ENCODE results near the gene FLT3. TPM values are rescaled to one million over a fixed set of nuclear protein-coding genes. Genes with fewer than 3 reads are reported as not detected.

FLT3 gene
- polyA plus RNA-seq, 1 of the 3 experiments (the other 2 are of a cell fraction) = not detected

DNA sequence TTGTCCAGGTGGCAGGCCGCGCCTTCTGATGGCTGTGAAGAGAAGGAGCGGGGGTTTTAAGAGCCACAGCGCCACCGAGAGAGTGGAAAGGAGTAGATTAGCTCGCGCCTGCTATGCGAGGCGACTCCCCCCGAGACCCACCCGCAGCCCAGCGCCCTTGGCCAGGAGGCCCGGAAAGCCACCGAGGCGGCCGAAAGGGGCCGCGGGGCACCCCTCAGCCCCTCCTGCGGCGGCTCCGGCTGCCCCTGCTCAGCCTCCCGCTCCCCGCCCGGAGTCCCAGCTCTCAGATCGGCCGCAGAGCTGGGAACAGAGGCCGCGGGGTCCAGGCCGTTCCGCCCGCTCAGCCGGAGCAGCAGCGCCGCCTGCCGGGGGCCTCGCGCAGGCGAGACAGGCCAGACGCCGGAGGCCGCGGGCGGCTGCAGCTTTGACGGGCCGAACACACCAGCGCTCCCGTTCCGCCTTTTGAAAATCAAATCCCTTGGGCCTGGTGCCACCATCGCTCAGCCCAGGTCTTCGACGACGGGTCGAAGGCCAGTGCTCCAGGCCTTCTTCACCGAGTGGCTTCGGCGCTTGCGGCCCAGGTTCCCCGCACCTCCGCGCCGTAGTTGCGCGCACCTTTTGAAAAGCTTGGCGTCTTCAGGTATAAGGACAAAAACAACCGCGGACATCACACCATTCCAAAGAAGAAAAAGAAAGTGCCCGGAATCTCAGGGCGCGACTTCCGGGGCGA lies 146.5 kb downstream of the FLT3 start:
- TF ChIP-seq, protein P1, sequence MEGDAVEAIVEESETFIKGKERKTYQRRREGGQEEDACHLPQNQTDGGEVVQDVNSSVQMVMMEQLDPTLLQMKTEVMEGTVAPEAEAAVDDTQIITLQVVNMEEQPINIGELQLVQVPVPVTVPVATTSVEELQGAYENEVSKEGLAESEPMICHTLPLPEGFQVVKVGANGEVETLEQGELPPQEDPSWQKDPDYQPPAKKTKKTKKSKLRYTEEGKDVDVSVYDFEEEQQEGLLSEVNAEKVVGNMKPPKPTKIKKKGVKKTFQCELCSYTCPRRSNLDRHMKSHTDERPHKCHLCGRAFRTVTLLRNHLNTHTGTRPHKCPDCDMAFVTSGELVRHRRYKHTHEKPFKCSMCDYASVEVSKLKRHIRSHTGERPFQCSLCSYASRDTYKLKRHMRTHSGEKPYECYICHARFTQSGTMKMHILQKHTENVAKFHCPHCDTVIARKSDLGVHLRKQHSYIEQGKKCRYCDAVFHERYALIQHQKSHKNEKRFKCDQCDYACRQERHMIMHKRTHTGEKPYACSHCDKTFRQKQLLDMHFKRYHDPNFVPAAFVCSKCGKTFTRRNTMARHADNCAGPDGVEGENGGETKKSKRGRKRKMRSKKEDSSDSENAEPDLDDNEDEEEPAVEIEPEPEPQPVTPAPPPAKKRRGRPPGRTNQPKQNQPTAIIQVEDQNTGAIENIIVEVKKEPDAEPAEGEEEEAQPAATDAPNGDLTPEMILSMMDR (IDR thresholded peaks at IDR 0.05) = peak; percentile 72
- TF ChIP-seq RAD21 (IDR thresholded peaks at IDR 0.05; ENCODE audit: low read length) = peak; percentile 64
- no peak for TF ChIP-seq MXI1 (IDR thresholded peaks at IDR 0.05; ENCODE audit: low read depth, low read length)
- TF ChIP-seq RCOR1 (IDR thresholded peaks at IDR 0.05; ENCODE audit: low read length) = no peak
- peak; percentile 57 for TF ChIP-seq SMC3 (IDR thresholded peaks at IDR 0.05; ENCODE audit: low read depth, low read length)
- no peak for TF ChIP-seq JUND (IDR thresholded peaks at IDR 0.05)
- no peak for TF ChIP-seq MAX (IDR thresholded peaks at IDR 0.05; ENCODE audit: low read depth)
- TF ChIP-seq EZH2phosphoT487 (IDR thresholded peaks at IDR 0.05; ENCODE audit: borderline replicate concordance, low read depth) = 0 out of 2 replicates have a peak, but pooled peaks have one; percentile 40
- Histone ChIP-seq H3K9ac (no peak overlapping the region), H3K27me3 (ENCODE audit: insufficient read depth) (peaks cover 41% of the 10 kb centered on the region), H3K9me3 (no peaks in the 10 kb centered on the region), H3F3A (replicated peaks; ENCODE audit: insufficient read depth) (no peaks in the 10 kb centered on the region), H3K79me2 (ENCODE audit: insufficient read depth) (no peaks in the 10 kb centered on the region), H3K27ac (ENCODE audit: low read depth in 2 of 2, low read length in 1 of 2) (no peak overlapping the region), H3K4me2 (peak overlapping the region; percentile 85), H3K9me2 (no peaks in the 10 kb centered on the region), H3K4me3 (ENCODE audit: low read depth in 2 of 2, low read length in 1 of 2) (peak overlapping the region; percentile 24 to 45; a peak in 2 of 4 replicates), H3K4me1 (ENCODE audit: control insufficient read depth in 1 of 2, insufficient read depth in 2 of 2, low read depth in 1 of 2, low read length in 1 of 2) (no peaks in the 10 kb centered on the region), H4K20me1 (ENCODE audit: insufficient read depth) (no peaks in the 10 kb centered on the region), H2AFZ (ENCODE audit: low read depth) (peak overlapping the region; percentile 83), H3K36me3 (replicated peaks in 1 of 2; ENCODE audit: control insufficient read depth in 1 of 2, insufficient read depth in 2 of 2, low read length in 1 of 2) (no peaks in the 10 kb centered on the region)
- CTCF ChIA-PET = interaction anchor here (0.6 to 3.9 kb wide), 51 partner anchors 9 to 1733 kb away, joined by 3 to 35 read pairs (median 4); partner anchors contain the start of genes CDX2 and URAD
- DNase-seq = peak; percentile 90
- POLR2A ChIA-PET = no interaction called here
- WGBS (ENCODE audit: low lambda C conversion rate) = 18% methylated on average over 20 of the region's 71 CpGs

Small RNAs within 50 kb of the gene (small RNA-seq; reads per million reads assigned to genes)
- gene RN7SL272P = 0 to 0.21 (median 0) reads per million in 7 experiments

Other genes with a start within 250 kb of the FLT3 start
- gene PDX1, start 180.6 kb downstream of the FLT3 start, polyA plus RNA-seq (2012; rRNA removed) = not detected in 2 replicates
- gene CDX2, start 131.3 kb downstream of the FLT3 start, polyA plus RNA-seq (2012; rRNA removed) = not detected in 2 replicates
- not detected in 2 replicates for gene URAD, start 111.9 kb downstream of the FLT3 start, polyA plus RNA-seq (2012; rRNA removed)
- gene PAN3, start 38.0 kb upstream of the FLT3 start, polyA plus RNA-seq (2012; rRNA removed) = 6.4 and 7.9 TPM in 2 replicates